OCI-LY7 (cell line): ENCODE results near the gene DPYD.

Experiments used
- CTCF ChIP-seq: fragments of 200-600 bp; sonication (generic); conservative IDR thresholded peaks from 2 replicates; pipeline ENCODE4 v1.5.1; 2014; ENCODE audit warnings: mild to moderate bottlenecking, antibody characterized with exemption, low read length, moderate library complexity, mixed read lengths
- EZH2phosphoT487 ChIP-seq: fragments of 200-600 bp; sonication (generic); IDR thresholded peaks from 2 replicates; pipeline ENCODE4 v1.6.1; 2018; ENCODE audit warnings: low read depth, borderline replicate concordance, mild to moderate bottlenecking, mixed run types, antibody characterized with exemption, low read length, moderate library complexity, mixed read lengths

- TF ChIP-seq EZH2phosphoT487 (no peak), CTCF (no peak)
Measured at GRCh38 chr1:97680470-97680869, 240.4 kb downstream of the DPYD start.
